Activated B cell treated with CpG ODN at 0.5 μM for 24 hours (primary cell): ENCODE data around the gene MMP17. TPM values are rescaled to one million over a fixed set of nuclear protein-coding genes. Genes with fewer than 3 reads are reported as not detected.

Experiments
- ATAC-seq: fragments of 200-7000 bp; cut with Tn5 transposase; one replicate; pipeline ENCODE4 v1.10.0; 2021; ENCODE audit warnings: low read depth, mild to moderate bottlenecking, moderate library complexity
- CTCF ChIA-PET: fragments of 350-600 bp; sonication (Branson Sonifier 250); formaldehyde crosslinking; loops from one replicate; lab custom pipeline; 2021; ENCODE audit warnings: antibody characterized with exemption; lab: Charles Lee
- POLR2A ChIA-PET: fragments of 350-600 bp; sonication (Branson Sonifier 250); formaldehyde crosslinking; loops from one replicate; lab custom pipeline; 2021; ENCODE audit warnings: antibody characterized with exemption; lab: Charles Lee
- DNase-seq: peaks from one replicate; pipeline ENCODE4 v3.0.0; 2022
- H3K27ac Mint-ChIP-seq: one replicate; pipeline ENCODE4 v1.8.0; 2020; ENCODE audit warnings: mixed read lengths
- H3K27me3 Mint-ChIP-seq: one replicate; pipeline ENCODE4 v1.8.0; 2021; ENCODE audit warnings: mixed read lengths
- H3K36me3 Mint-ChIP-seq: one replicate; pipeline ENCODE4 v1.8.0; 2021; ENCODE audit warnings: low read depth, mixed read lengths
- H3K4me1 Mint-ChIP-seq: one replicate; pipeline ENCODE4 v1.8.0; 2021; ENCODE audit warnings: mixed read lengths
- H3K4me3 Mint-ChIP-seq: one replicate; pipeline ENCODE4 v1.8.0; 2020; ENCODE audit warnings: mild to moderate bottlenecking, mixed read lengths
- H3K9me3 Mint-ChIP-seq: one replicate; pipeline ENCODE4 v1.8.0; 2020; ENCODE audit warnings: mixed read lengths
- CTCF ChIP-seq: fragments of 200-600 bp; IDR thresholded peaks from one replicate; pipeline ENCODE4 v1.8.0; 2022; ENCODE audit warnings: antibody characterized with exemption, mild to moderate bottlenecking
- intact Hi-C: fragments of 100-400 bp; cut with micrococcal nuclease; formaldehyde crosslinking; loops from one replicate; pipeline ENCODE4 v1.15.1; 2024
- total RNA-seq: library from RNA; stranded (reverse); gene quantifications from 2 replicates; pipeline ENCODE4 v1.2.3, GENCODE V29; 2022

The MMP17 gene
- total RNA-seq, 1 donor from 2014 or later = 11.3 TPM

DNA sequence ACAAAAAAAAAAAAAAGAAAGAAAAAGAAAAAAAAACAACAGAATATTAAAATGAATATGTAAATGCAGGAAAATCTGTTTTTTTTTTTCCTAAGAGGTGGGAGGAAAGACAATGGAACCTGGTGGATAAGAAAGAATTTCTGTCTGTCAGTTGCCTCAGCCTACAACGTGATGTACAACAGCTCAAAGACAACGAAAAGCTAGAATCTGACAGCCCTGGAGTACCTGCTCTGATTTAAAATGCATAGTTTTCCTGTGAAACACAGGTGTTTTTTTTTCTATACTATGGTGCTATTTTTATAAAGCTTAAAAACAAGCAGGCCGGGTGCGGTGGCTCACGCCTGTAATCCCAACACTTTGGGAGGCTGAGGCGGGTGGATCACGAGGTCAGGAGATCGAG lies 36.3 kb downstream of the MMP17 start:
- Mint-ChIP-seq H3K27me3 (no peaks in the 10 kb centered on the region), H3K27ac (no peak overlapping the region), H3K9me3 (no peaks in the 10 kb centered on the region), H3K4me3 (no peak overlapping the region), H3K4me1 (no peaks in the 10 kb centered on the region), H3K36me3 (no peaks in the 10 kb centered on the region)
- DNase-seq (no peak), ATAC-seq (no peak)
- no peak for TF ChIP-seq CTCF
- intact Hi-C loops = no loop called here
- POLR2A ChIA-PET = no interaction called here
- CTCF ChIA-PET = no interaction called here

DNA sequence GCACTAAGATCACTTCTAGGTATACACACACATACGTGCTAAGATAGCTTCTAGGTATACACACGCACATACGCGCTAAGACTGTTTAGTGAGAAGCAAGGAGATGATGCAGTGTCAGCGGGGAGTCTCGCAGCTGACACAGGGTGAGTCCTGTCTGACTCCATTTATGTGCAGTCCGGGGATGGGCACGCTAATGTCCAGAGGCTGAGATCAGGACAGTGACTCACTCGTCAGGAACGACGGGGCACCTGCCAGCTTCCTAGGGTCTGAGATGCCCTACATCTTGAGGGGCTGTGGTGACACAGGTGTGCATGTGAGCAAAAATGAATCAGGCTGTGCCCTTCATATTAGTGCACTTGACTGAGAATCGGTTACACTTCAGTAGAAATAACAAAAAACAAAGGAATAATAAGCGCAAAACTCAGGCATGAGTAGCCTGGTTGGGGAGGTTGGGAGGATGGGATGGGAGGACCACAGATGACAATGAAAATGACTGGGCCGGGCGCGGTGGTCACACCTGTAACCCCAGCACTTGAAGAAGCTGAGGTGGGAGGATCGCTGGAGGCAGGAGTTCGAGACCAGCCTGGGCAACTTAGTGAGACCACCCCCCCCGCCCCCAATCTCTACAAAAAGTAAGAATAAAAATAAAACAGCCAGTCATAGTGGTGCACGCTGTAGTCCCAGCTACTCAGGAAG lies 37.1 kb downstream of the MMP17 start:
- Mint-ChIP-seq H3K4me3 (no peak overlapping the region), H3K9me3 (no peaks in the 10 kb centered on the region), H3K27me3 (no peaks in the 10 kb centered on the region), H3K27ac (no peak overlapping the region), H3K4me1 (no peaks in the 10 kb centered on the region), H3K36me3 (no peaks in the 10 kb centered on the region)
- ATAC-seq (no peak), DNase-seq (no peak)
- intact Hi-C loops = no loop called here
- ChIA-PET CTCF (no interaction called here), POLR2A (no interaction called here)
- TF ChIP-seq CTCF = no peak

DNA sequence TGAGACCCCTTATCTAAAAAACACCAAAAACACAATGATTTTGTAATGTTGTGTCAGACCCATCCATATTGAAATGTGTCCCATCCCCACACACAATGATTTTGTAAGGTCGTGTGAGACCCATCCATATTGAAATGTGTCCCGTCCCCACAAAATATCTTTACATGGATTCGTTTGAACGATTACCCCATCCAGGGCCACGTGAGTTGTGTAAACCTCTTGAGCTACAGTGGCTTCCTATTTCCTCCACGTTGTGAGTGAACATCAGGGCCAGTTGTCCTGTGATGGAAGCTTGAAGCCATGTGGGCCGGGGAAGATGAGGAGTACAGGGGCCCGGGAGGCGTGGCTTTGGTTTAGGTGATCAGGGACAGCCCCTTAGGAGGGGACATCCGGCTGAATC lies 39.3 kb downstream of the MMP17 start:
- POLR2A ChIA-PET = no interaction called here
- intact Hi-C loops = no loop called here
- ATAC-seq (no peak), DNase-seq (no peak)
- no peak for TF ChIP-seq CTCF
- Mint-ChIP-seq H3K36me3 (no peaks in the 10 kb centered on the region), H3K4me3 (no peak overlapping the region), H3K27ac (no peak overlapping the region), H3K9me3 (no peaks in the 10 kb centered on the region), H3K4me1 (no peaks in the 10 kb centered on the region), H3K27me3 (no peaks in the 10 kb centered on the region)
- CTCF ChIA-PET = no interaction called here

DNA sequence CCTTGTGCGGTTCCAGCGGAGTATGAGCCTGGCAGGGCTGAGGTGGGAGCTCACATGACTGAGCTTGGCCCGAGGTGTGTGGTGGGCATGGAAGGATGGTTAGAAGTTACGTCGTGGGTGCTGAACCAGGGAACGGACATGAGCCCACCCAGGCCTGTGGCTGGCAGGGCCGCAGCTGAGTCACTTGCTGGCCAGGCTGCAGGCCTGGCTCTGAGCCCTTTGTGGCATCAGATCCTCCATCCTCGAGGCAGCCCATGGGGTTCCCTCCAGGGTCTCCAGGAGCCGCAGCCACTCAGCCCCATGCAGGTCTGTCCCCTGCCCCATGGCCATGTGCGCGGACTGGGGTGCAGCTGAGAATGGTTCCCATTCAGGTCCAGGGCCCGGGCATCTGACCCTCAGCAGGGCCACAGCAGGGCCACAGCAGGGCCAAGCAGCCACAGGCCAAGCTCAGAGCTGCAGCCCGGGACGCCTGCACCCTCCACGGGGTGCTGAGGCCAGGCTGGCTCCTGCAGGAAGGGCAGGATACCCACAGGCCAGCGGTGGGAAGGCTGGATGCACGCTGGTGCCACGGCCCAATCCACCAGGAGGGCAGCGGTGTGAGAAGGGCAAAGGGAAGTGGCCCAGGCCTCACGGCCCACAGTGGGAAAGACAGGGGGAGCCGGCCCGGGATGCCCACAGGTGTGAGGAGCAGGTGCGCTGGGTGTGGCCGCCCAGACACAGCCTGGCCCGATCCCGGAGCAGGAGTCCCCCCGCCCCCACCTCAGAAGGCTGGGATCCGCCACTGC lies 39.9 kb downstream of the MMP17 start:
- intact Hi-C loops = no loop called here
- no peak overlapping the region for H3K4me3 Mint-ChIP-seq
- no peak for TF ChIP-seq CTCF
- H3K9me3 Mint-ChIP-seq = no peaks in the 10 kb centered on the region
- POLR2A ChIA-PET = no interaction called here
- DNase-seq (no peak), ATAC-seq (no peak)
- H3K4me1 Mint-ChIP-seq = no peaks in the 10 kb centered on the region
- H3K27me3 Mint-ChIP-seq = no peaks in the 10 kb centered on the region
- H3K36me3 Mint-ChIP-seq = no peaks in the 10 kb centered on the region
- H3K27ac Mint-ChIP-seq = no peak overlapping the region
- CTCF ChIA-PET = no interaction called here

DNA sequence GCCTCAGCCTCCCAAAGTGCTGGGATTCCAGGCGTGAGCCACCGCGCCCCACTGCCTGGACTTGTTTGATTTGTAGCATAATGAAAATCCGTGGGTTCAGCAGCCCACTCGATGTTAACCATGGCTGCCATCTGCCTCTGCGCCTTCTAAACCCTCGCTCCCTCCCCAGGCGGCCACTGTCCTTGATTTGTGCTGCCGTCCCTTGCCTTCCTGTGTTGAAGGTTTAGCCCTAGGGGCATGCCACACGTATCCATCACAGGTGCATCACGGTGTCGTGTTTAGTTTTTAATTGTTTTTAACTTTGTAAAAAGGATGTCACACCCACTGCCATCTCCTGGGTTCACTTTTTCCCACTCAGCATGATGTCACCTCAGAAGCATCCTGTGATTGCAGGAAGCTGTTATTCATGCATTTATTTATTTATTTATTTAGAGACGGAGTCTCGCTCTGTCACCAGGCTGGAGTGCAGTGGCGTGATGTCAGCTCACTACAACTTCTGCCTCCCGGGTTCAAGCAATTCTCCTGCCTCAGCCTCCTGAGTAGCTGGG lies 41.8 kb downstream of the MMP17 start:
- intact Hi-C loops = no loop called here
- DNase-seq (no peak), ATAC-seq (no peak)
- Mint-ChIP-seq H3K27me3 (no peaks in the 10 kb centered on the region), H3K9me3 (peaks cover 5% of the 10 kb centered on the region), H3K4me3 (no peak overlapping the region), H3K27ac (no peak overlapping the region), H3K36me3 (no peaks in the 10 kb centered on the region), H3K4me1 (no peaks in the 10 kb centered on the region)
- no peak for TF ChIP-seq CTCF
- ChIA-PET POLR2A (no interaction called here), CTCF (no interaction called here)
